GM10266 (cell line): Measurements from ENCODE around the gene PCSK5.

Experiments
- DNase-seq: peaks from one replicate; pipeline ENCODE4 v3.0.0; 2012; ENCODE audit errors: extremely low spot score
- CTCF ChIP-seq: IDR thresholded peaks from 2 replicates; pipeline ENCODE4 v1.5.1; 2012; ENCODE audit warnings: mild to moderate bottlenecking, low read depth; ENCODE audit not compliant: control insufficient read depth, insufficient read depth; ENCODE audit errors: missing control alignments

The PCSK5 gene

GRCh38 chr9:75909776-75910175 is 19.3 kb downstream of the PCSK5 start:
- no peak for TF ChIP-seq CTCF
- no peak for DNase-seq

GRCh38 chr9:75910731-75911130 is 20.3 kb downstream of the PCSK5 start:
- no peak for DNase-seq
- no peak for TF ChIP-seq CTCF

- no peak for TF ChIP-seq CTCF
- no peak for DNase-seq
Observed at GRCh38 chr9:75911390-75911789, 20.9 kb downstream of the PCSK5 start.

- no peak for DNase-seq
- no peak for TF ChIP-seq CTCF
Observed at GRCh38 chr9:75912951-75913350, 22.5 kb downstream of the PCSK5 start.

- DNase-seq: no peak
- no peak for TF ChIP-seq CTCF
Observed at GRCh38 chr9:75914002-75914401, 23.5 kb downstream of the PCSK5 start.

GRCh38 chr9:75914883-75915452 is 24.5 kb downstream of the PCSK5 start:
- no peak for TF ChIP-seq CTCF
- no peak for DNase-seq

GRCh38 chr9:75918154-75918553 is 27.7 kb downstream of the PCSK5 start:
- no peak for TF ChIP-seq CTCF
- no peak for DNase-seq
